H54 (cell line): ENCODE data around the gene IDH3G.

Experiments used
- DNase-seq: peaks from one replicate; pipeline ENCODE4 v3.0.0; 2011; ENCODE audit warnings: low spot score, mixed read lengths; ENCODE audit not compliant: insufficient read length
- FAIRE-seq: peaks from 3 replicates; lab custom pipeline; 2011; peaks lifted over from hg19 to GRCh38; lab: Jason Lieb, UNC
- POLR2A ChIP-seq: IDR thresholded peaks from 2 replicates; pipeline ENCODE4 v1.6.1; 2011; ENCODE audit warnings: low read depth, mild to moderate bottlenecking, low read length

Gene IDH3G

GRCh38 chrX:153776611-153777045, 17.5 kb downstream of the IDH3G start:
- TF ChIP-seq POLR2A = no peak
- FAIRE-seq (no peak), DNase-seq (no peak)

GRCh38 chrX:153776120-153776599, 18.0 kb downstream of the IDH3G start:
- no peak for TF ChIP-seq POLR2A
- FAIRE-seq (no peak), DNase-seq (no peak)

- TF ChIP-seq POLR2A = no peak
- FAIRE-seq (no peak), DNase-seq (no peak)
These were observed 18.7 kb downstream of the IDH3G start for GRCh38 chrX:153775293-153776119.

GRCh38 chrX:153774576-153775292, 19.4 kb downstream of the IDH3G start:
- TF ChIP-seq POLR2A = no peak
- no peak for FAIRE-seq
- DNase-seq = no peak

- no peak for DNase-seq
- no peak for TF ChIP-seq POLR2A
- FAIRE-seq = no peak
These were observed 20.2 kb downstream of the IDH3G start for GRCh38 chrX:153773741-153774575.

GRCh38 chrX:153773218-153773611, 21.0 kb downstream of the IDH3G start:
- no peak for FAIRE-seq
- no peak for DNase-seq
- no peak for TF ChIP-seq POLR2A

- DNase-seq (no peak), FAIRE-seq (no peak)
- TF ChIP-seq POLR2A = no peak
These were observed 21.6 kb downstream of the IDH3G start for GRCh38 chrX:153772316-153773217.

- DNase-seq (no peak), FAIRE-seq (no peak)
- TF ChIP-seq POLR2A = no peak
These were observed 22.5 kb downstream of the IDH3G start for GRCh38 chrX:153771415-153772315.

GRCh38 chrX:153770601-153771414, 23.4 kb downstream of the IDH3G start:
- DNase-seq (no peak), FAIRE-seq (no peak)
- no peak for TF ChIP-seq POLR2A

GRCh38 chrX:153769865-153770600, 24.1 kb downstream of the IDH3G start:
- no peak for FAIRE-seq
- no peak for TF ChIP-seq POLR2A
- DNase-seq = no peak
